ENCODE data around the gene SDF4.

The SDF4 gene

DNA sequence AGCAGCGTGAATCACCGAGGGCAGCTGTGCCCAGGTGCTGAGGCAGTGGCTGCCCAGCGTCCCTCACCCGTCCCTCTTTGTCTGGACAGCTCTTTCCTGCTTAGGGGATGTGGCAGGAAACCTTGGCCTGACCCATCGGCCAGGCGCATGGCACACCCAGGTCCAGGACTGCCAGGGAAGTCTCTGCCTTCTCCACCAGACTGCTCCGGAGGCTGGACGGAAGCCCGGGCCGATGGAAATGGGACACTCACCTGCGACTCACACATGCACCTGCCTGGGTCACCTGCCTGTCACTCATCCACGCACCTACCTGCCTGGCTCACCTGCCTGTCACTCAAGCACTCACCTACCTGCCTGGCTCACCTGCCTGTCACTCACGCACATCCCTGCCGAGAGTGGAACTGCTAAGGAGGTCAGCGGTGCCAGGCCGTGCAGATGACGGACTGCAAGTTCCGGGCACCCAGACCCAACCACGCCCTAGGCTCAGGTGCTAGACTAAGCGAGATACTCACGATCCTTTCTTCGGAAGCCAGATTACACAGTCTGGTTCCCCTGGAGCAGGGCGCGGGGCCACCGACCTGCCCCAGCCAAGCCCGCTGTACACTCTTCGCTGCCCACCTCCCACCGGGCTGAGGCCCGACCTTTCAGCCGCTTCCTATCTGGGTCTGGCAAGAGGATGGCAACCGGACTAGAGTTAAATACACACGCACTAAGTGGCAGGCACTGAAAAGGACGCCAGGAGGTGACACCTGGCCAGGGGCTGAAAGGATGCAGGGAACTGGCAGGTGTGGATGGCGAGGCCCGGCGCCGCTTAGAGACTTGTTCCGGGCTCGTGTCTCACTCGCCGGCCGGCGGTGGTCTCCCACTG, 40.8 kb upstream of the SDF4 start:
- no peaks in the 10 kb centered on the region for H3K9me3 ChIP-seq (ENCODE audit: control insufficient read depth, low read length)
- peak overlapping the region; percentile 84 for H3K4me3 ChIP-seq (ENCODE audit: low read length)
- H3K36me3 ChIP-seq (ENCODE audit: control insufficient read depth, insufficient read depth, low read length, severe bottlenecking): peaks cover 7% of the 10 kb centered on the region
- H3K9ac ChIP-seq (ENCODE audit: low read length): peak overlapping the region; percentile 97
- no peak for DNase-seq (ENCODE audit: low read depth)
- no peaks in the 10 kb centered on the region for H3K27me3 ChIP-seq (replicated peaks; ENCODE audit: control insufficient read depth, insufficient read depth, low read length)
- H3K4me1 ChIP-seq (ENCODE audit: control insufficient read depth, insufficient read depth, low read length): peaks cover 32% of the 10 kb centered on the region

DNA sequence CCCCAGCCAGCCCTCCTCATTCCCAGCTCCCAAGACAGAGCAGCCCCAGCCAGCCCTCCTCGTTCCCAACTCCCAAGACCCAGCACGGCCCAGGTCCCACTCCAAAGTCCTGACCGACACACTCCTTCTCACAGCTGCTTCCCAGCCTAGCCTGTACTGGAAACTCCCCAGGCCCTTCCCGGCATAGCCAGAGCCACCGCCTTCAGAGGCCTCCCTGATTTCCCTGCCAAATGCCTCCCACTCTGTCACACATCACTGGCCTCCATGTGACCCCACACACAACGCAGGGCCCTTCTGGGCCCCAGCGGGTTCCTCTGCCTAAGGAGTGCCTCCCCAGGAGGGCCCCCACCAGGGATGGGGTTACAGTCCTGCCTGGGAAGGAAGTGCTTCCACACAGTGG, 39.0 kb upstream of the SDF4 start:
- H3K9ac ChIP-seq (ENCODE audit: low read length): peak overlapping the region; percentile 59
- peaks cover 32% of the 10 kb centered on the region for H3K4me1 ChIP-seq (ENCODE audit: control insufficient read depth, insufficient read depth, low read length)
- no peaks in the 10 kb centered on the region for H3K27me3 ChIP-seq (replicated peaks; ENCODE audit: control insufficient read depth, insufficient read depth, low read length)
- peak overlapping the region; percentile 70 for H3K4me3 ChIP-seq (ENCODE audit: low read length)
- H3K9me3 ChIP-seq (ENCODE audit: control insufficient read depth, low read length): no peaks in the 10 kb centered on the region
- DNase-seq (ENCODE audit: low read depth): no peak
- peaks cover 17% of the 10 kb centered on the region for H3K36me3 ChIP-seq (ENCODE audit: control insufficient read depth, insufficient read depth, low read length, severe bottlenecking)

DNA sequence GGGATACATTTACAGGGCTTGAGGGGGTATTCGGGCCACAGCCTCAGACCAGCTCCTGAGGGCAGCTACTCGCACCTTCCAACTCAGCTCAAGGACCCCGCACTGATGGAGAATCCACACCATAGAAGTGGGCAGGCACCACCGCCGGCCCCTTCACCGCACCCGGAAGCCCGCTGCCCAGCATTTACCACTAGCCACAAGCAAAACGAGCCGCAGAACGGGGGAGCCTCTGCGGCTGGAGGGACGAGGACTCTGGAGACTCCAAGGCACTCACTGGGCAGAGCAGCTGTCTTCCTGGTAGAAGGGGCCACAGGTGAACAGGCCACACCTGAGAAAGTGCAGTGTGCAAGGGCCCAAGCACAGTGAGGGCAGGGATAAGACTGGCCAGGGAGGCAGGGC, 36.5 kb upstream of the SDF4 start:
- H3K9ac ChIP-seq (ENCODE audit: low read length): no peak overlapping the region
- DNase-seq (ENCODE audit: low read depth): no peak
- H3K36me3 ChIP-seq (ENCODE audit: control insufficient read depth, insufficient read depth, low read length, severe bottlenecking): peaks cover 34% of the 10 kb centered on the region
- H3K27me3 ChIP-seq (replicated peaks; ENCODE audit: control insufficient read depth, insufficient read depth, low read length): no peaks in the 10 kb centered on the region
- H3K4me3 ChIP-seq (ENCODE audit: low read length): no peak overlapping the region
- H3K9me3 ChIP-seq (ENCODE audit: control insufficient read depth, low read length): no peaks in the 10 kb centered on the region
- peaks cover 42% of the 10 kb centered on the region for H3K4me1 ChIP-seq (ENCODE audit: control insufficient read depth, insufficient read depth, low read length)

DNA sequence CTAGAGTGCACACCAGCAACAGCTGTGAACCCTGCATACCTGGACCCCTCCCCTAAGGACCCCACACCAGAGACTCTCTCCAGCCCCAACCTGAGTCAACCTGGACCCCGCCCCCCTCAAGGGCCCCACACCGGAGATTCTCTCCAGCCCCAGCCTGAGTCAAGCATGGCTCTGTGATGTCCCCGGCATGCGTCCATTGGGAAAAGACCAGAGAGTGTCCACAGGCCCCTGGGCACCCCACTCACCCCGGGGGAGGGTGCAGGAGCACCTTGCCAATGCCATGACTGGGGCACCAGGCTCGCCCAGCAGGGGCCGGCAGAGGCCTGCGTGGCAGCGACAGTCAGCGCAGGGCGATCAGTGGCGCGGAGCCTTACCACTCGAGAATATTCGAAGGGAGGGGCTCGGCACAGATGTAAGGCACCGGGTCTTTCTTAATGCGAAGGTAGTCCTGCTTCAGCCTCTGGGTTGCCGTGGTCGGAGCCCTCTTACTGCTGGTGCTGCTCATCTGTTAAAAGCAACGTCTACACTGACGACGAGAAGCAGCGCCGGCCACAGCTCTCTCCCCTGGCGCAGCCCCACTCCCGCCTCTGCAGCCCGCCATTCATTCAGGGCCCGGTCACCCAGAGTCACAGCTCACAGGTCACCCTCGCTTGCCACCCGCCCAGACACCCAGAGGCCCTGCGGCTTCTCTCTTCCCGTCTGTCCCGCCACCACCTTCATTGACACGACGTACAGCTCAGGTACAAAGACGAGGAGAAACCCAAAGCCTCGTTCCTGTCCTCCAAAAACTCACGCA, 35.9 kb upstream of the SDF4 start:
- no peak overlapping the region for H3K9ac ChIP-seq (ENCODE audit: low read length)
- peaks cover 38% of the 10 kb centered on the region for H3K36me3 ChIP-seq (ENCODE audit: control insufficient read depth, insufficient read depth, low read length, severe bottlenecking)
- no peaks in the 10 kb centered on the region for H3K27me3 ChIP-seq (replicated peaks; ENCODE audit: control insufficient read depth, insufficient read depth, low read length)
- no peak for DNase-seq (ENCODE audit: low read depth)
- peaks cover 46% of the 10 kb centered on the region for H3K4me1 ChIP-seq (ENCODE audit: control insufficient read depth, insufficient read depth, low read length)
- no peak overlapping the region for H3K4me3 ChIP-seq (ENCODE audit: low read length)
- no peaks in the 10 kb centered on the region for H3K9me3 ChIP-seq (ENCODE audit: control insufficient read depth, low read length)

DNA sequence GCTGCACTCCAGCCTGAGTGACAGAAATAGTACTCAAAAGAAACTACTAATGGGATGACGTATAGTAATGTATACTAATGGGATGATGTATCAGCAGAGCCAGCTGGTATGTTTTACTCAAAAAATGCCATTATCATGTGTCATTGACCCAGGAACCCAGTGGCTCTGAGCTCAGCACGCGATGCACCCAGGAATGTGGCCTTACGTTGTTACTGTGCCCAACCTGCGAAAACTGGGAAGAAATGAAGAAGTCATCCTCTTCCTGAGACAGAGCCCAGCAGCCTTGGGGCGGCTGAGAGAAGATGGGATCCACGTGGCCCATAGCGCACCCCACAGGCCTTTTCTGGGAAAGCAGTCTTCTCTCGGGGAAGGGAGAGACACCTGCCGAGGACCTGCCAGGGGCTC, 33.1 kb upstream of the SDF4 start:
- Histone ChIP-seq H3K27me3 (replicated peaks; ENCODE audit: control insufficient read depth, insufficient read depth, low read length) (no peaks in the 10 kb centered on the region), H3K4me3 (ENCODE audit: low read length) (no peak overlapping the region), H3K36me3 (ENCODE audit: control insufficient read depth, insufficient read depth, low read length, severe bottlenecking) (peaks cover 58% of the 10 kb centered on the region), H3K4me1 (ENCODE audit: control insufficient read depth, insufficient read depth, low read length) (peaks cover 29% of the 10 kb centered on the region), H3K9ac (ENCODE audit: low read length) (no peak overlapping the region), H3K9me3 (ENCODE audit: control insufficient read depth, low read length) (no peaks in the 10 kb centered on the region)
- DNase-seq (ENCODE audit: low read depth): peak; percentile 94

DNA sequence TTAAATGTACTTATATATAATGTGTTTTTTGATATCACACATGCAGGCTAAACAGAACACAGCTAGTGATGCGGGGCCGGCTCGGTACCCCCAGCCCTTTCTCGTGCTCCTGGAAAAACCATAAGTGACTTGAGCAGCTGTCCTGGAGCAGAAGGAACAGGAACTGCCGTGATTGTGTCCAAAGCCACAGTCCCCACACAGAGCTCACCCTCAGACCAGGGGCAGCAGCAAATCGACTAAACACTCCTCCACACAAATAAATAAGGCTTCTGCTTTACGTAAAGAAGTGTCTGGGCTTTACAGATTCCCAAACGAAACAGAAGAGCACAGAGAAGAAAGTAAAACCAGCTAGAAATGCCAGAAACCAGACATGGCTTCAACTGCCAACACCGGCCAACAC, 32.2 kb upstream of the SDF4 start:
- H3K4me1 ChIP-seq (ENCODE audit: control insufficient read depth, insufficient read depth, low read length): peaks cover 29% of the 10 kb centered on the region
- H3K27me3 ChIP-seq (replicated peaks; ENCODE audit: control insufficient read depth, insufficient read depth, low read length): no peaks in the 10 kb centered on the region
- H3K4me3 ChIP-seq (ENCODE audit: low read length): no peak overlapping the region
- no peak overlapping the region for H3K9ac ChIP-seq (ENCODE audit: low read length)
- H3K36me3 ChIP-seq (ENCODE audit: control insufficient read depth, insufficient read depth, low read length, severe bottlenecking): peaks cover 64% of the 10 kb centered on the region
- H3K9me3 ChIP-seq (ENCODE audit: control insufficient read depth, low read length): no peaks in the 10 kb centered on the region
- no peak for DNase-seq (ENCODE audit: low read depth)

DNA sequence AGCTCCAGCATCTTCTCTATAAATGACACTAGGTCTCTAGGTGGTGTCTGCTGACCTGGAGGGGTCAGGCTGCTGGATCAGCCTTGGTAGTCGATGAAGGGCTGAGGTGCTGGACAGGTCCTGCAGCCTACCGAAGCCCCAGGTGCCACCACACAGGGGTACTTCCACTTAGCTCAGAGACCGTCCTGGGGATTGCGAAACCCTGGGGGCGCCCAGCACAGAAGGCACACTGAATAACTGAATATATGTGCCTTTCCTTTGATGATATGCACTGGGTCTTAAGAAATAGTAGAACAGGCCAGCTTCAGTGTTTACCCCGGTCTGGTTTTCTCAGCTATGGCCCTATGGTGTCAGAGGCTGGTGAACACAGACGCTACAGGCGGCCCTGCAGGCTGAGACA, 31.0 kb upstream of the SDF4 start:
- Histone ChIP-seq H3K27me3 (replicated peaks; ENCODE audit: control insufficient read depth, insufficient read depth, low read length) (no peaks in the 10 kb centered on the region), H3K4me3 (ENCODE audit: low read length) (no peak overlapping the region), H3K9me3 (ENCODE audit: control insufficient read depth, low read length) (no peaks in the 10 kb centered on the region), H3K4me1 (ENCODE audit: control insufficient read depth, insufficient read depth, low read length) (peaks cover 29% of the 10 kb centered on the region), H3K9ac (ENCODE audit: low read length) (peak overlapping the region; percentile 14), H3K36me3 (ENCODE audit: control insufficient read depth, insufficient read depth, low read length, severe bottlenecking) (peaks cover 64% of the 10 kb centered on the region)
- DNase-seq (ENCODE audit: low read depth): no peak

DNA sequence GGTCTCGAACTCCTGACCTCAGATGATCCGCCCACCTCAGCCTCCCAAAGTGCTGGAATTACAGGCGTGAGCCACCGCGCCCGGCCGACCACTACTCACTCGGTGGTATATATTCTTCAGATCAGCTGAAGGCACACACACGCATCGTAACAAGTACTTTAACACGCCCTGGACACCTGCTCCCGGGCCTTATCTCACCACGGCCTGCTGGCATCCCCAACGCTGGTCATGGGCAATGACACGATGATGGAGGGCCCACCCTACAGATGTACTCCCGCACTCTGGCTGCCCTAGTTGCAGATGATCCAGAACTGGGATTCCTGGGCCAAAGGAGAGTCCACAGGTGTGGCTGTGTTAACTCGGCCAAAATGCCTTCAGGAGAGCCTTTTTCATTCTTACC, 30.3 kb upstream of the SDF4 start:
- Histone ChIP-seq H3K4me3 (ENCODE audit: low read length) (no peak overlapping the region), H3K27me3 (replicated peaks; ENCODE audit: control insufficient read depth, insufficient read depth, low read length) (no peaks in the 10 kb centered on the region), H3K9ac (ENCODE audit: low read length) (no peak overlapping the region), H3K36me3 (ENCODE audit: control insufficient read depth, insufficient read depth, low read length, severe bottlenecking) (peaks cover 57% of the 10 kb centered on the region), H3K4me1 (ENCODE audit: control insufficient read depth, insufficient read depth, low read length) (peaks cover 29% of the 10 kb centered on the region), H3K9me3 (ENCODE audit: control insufficient read depth, low read length) (no peaks in the 10 kb centered on the region)
- no peak for DNase-seq (ENCODE audit: low read depth)

DNA sequence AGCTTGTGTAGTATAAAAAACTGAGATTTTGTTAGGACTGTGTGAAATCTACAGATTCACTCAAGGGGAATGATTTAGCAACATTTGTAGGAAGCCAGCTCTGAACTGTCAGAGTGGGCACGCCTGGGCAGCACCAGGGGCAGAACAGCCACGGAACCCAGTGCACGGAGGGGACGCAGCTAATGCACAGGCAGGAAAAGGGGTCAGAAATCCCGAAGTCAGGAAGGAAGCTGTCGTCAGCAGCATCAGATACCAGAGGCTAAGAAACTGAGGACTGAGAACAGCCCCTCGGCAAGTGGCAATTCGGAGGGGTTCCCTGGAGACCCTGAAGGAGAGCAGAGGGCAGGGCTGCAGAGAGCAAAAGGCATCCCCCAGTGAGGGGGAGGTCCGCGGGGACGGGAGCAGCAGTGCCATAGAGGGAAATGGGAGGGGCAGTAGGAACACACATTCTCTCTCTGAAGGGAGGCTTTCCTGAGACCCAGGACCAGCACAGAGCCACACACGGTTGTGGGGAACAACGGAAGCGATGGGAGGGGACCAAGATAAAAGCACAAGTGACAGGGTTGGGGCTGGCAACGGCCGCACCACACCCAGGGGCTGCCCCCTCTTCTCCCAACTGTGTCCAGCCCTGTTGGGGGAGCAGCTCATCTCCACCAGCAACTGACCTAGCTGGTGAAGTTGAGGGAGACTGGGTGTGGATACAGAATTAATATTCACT, 29.2 kb upstream of the SDF4 start:
- peaks cover 61% of the 10 kb centered on the region for H3K36me3 ChIP-seq (ENCODE audit: control insufficient read depth, insufficient read depth, low read length, severe bottlenecking)
- no peak overlapping the region for H3K9ac ChIP-seq (ENCODE audit: low read length)
- no peak overlapping the region for H3K4me3 ChIP-seq (ENCODE audit: low read length)
- H3K4me1 ChIP-seq (ENCODE audit: control insufficient read depth, insufficient read depth, low read length): peaks cover 29% of the 10 kb centered on the region
- no peaks in the 10 kb centered on the region for H3K27me3 ChIP-seq (replicated peaks; ENCODE audit: control insufficient read depth, insufficient read depth, low read length)
- no peak for DNase-seq (ENCODE audit: low read depth)
- no peaks in the 10 kb centered on the region for H3K9me3 ChIP-seq (ENCODE audit: control insufficient read depth, low read length)

DNA sequence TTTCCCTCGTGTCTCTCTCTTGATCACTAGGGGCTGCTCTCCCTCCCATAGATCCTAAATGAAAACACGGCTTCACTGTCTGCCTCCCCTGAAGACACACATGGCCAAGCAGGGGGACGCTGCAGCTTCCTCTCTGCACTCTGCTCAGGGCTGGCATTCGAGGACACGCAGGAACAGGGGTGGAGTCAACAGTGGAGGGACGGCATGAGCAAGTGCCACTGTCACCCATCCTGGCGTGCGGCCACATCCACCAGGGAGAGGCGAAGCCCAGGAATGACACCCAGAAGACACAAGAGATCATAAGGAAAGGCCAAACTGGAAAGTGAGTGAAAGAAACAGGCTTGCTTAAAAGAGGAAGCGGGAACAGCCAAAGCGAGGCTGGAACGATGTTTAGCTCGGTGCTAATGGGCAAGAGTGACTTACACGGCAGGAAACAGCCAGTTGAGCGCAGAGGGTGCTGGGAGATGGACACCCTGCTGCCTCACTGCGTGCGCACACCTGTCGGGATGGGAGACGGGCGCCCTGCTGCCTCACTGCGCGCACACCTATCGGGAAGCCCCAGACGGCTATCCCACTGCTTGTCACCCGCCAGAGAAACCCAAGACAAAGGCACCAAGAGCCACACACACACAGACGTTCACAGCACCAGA, 28.3 kb upstream of the SDF4 start:
- Histone ChIP-seq H3K4me1 (ENCODE audit: control insufficient read depth, insufficient read depth, low read length) (peaks cover 27% of the 10 kb centered on the region), H3K9me3 (ENCODE audit: control insufficient read depth, low read length) (no peaks in the 10 kb centered on the region), H3K27me3 (replicated peaks; ENCODE audit: control insufficient read depth, insufficient read depth, low read length) (no peaks in the 10 kb centered on the region), H3K4me3 (ENCODE audit: low read length) (no peak overlapping the region), H3K36me3 (ENCODE audit: control insufficient read depth, insufficient read depth, low read length, severe bottlenecking) (peaks cover 63% of the 10 kb centered on the region), H3K9ac (ENCODE audit: low read length) (no peak overlapping the region)
- no peak for DNase-seq (ENCODE audit: low read depth)

DNA sequence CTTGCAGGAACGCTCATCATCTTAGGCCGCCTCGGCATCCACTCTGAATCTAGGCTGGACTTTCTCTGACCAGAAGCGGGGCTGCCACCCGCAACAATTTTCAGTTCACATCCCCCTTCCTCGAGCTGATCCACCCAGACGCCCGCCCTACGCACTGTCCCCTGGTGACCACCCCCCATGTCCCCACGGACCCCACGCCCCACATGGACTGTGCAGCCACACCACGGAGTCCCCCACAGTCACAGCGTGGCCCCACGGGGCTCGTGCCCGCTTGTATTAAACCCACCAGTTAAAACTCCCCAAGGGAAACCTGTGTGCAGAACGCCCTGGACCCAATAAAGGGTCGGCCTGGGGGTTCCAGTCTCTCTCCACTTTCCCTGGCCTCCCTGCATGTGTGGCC, 27.7 kb upstream of the SDF4 start:
- Histone ChIP-seq H3K9ac (ENCODE audit: low read length) (no peak overlapping the region), H3K27me3 (replicated peaks; ENCODE audit: control insufficient read depth, insufficient read depth, low read length) (no peaks in the 10 kb centered on the region), H3K4me1 (ENCODE audit: control insufficient read depth, insufficient read depth, low read length) (peaks cover 24% of the 10 kb centered on the region), H3K4me3 (ENCODE audit: low read length) (no peak overlapping the region), H3K9me3 (ENCODE audit: control insufficient read depth, low read length) (no peaks in the 10 kb centered on the region), H3K36me3 (ENCODE audit: control insufficient read depth, insufficient read depth, low read length, severe bottlenecking) (peaks cover 65% of the 10 kb centered on the region)
- no peak for DNase-seq (ENCODE audit: low read depth)
